SK-N-SH (cell line): Measurements from ENCODE around the gene BRCA2. TPM values are rescaled to one million over a fixed set of nuclear protein-coding genes. Genes with fewer than 3 reads are reported as not detected.

Source experiments
- CTCF ChIA-PET: fragments of 300-600, 350-600 bp; formaldehyde crosslinking; extraction: SDS; loops from one replicate; lab custom pipeline; 2021; lab: Yijun Ruan, JAX
- POLR2A ChIA-PET: fragments of 350-600 bp; sonication (Branson Sonifier 250); formaldehyde crosslinking; extraction: SDS; loops from one replicate; lab custom pipeline; 2020; ENCODE audit warnings: antibody characterized with exemption, inconsistent platforms; lab: Yijun Ruan, JAX
- DNase-seq: peaks from one replicate; pipeline ENCODE4 v3.0.0; 2012
- H2AFZ ChIP-seq: fragments of 200-600 bp; sonication (generic); 2 replicates; pipeline ENCODE4 v1.8.1; 2016; ENCODE audit warnings: antibody characterized with exemption, mild to moderate bottlenecking, low read depth
- H3F3A ChIP-seq: fragments of 200-600 bp; sonication (generic); replicated peaks from 2 replicates; pipeline ENCODE3; 2016; ENCODE audit warnings: antibody characterized with exemption, mild to moderate bottlenecking; ENCODE audit not compliant: insufficient read depth
- H3K27ac ChIP-seq, 2 experiments: fragments of 200-500 bp in 1 of 2; fragments of 200-600 bp in 1 of 2; sonication (Bioruptor generic) in 1 of 2; sonication (generic), shearing (Covaris generic) in 1 of 2; 2 replicates each; pipeline versions ENCODE4 v1.5.1 to v1.6.1; 2014 to 2016; ENCODE audit warnings: low read depth in 2 of 2, inconsistent platforms in 1 of 2, low read length in 1 of 2, mild to moderate bottlenecking in 1 of 2, mixed read lengths in 1 of 2
- H3K27me3 ChIP-seq: fragments of 200-600 bp; sonication (generic), shearing (Covaris generic); 2 replicates; pipeline ENCODE4 v1.6.1; 2016; ENCODE audit warnings: mixed run types; ENCODE audit not compliant: insufficient read depth
- H3K36me3 ChIP-seq, 2 experiments: fragments of 200-500 bp in 1 of 2; fragments of 200-600 bp in 1 of 2; sonication (Bioruptor generic) in 1 of 2; sonication (generic) in 1 of 2; replicated peaks in 1 of 2; 2 replicates each; pipeline versions ENCODE3 to v1.5.1; 2014 to 2016; ENCODE audit warnings: low read length in 1 of 2, mild to moderate bottlenecking in 1 of 2; ENCODE audit not compliant: insufficient read depth in 2 of 2, control insufficient read depth in 1 of 2
- H3K4me1 ChIP-seq, 2 experiments: fragments of 200-500 bp in 1 of 2; fragments of 200-600 bp in 1 of 2; sonication (Bioruptor generic) in 1 of 2; sonication (generic), shearing (Covaris generic) in 1 of 2; 2 replicates each; pipeline versions ENCODE4 v1.5.1 to v1.6.1; 2014 to 2016; ENCODE audit warnings: low read depth in 1 of 2, low read length in 1 of 2, mixed run types in 1 of 2; ENCODE audit not compliant: insufficient read depth in 2 of 2, control insufficient read depth in 1 of 2
- H3K4me2 ChIP-seq: fragments of 200-600 bp; sonication (generic), shearing (Covaris generic); 2 replicates; pipeline ENCODE4 v1.6.1; 2017; ENCODE audit warnings: mixed run types
- H3K4me3 ChIP-seq, 2 experiments: fragments of 200-500 bp in 1 of 2; fragments of 200-600 bp in 1 of 2; sonication (Bioruptor generic) in 1 of 2; sonication (generic), shearing (Covaris generic) in 1 of 2; 2 replicates each; pipeline versions ENCODE4 v1.5.1 to v1.8.1; 2014 to 2016; ENCODE audit warnings: low read depth in 2 of 2, inconsistent platforms in 1 of 2, low read length in 1 of 2, mild to moderate bottlenecking in 1 of 2, mixed read lengths in 1 of 2, moderate library complexity in 1 of 2
- H3K79me2 ChIP-seq: fragments of 200-600 bp; sonication (generic); 2 replicates; pipeline ENCODE4 v1.8.1; 2017; ENCODE audit warnings: mild to moderate bottlenecking; ENCODE audit not compliant: insufficient read depth
- H3K9ac ChIP-seq: fragments of 200-600 bp; sonication (generic); 2 replicates; pipeline ENCODE4 v1.6.1; 2017; ENCODE audit warnings: mixed run types
- H3K9me2 ChIP-seq: fragments of 200-600 bp; sonication (generic); 2 replicates; pipeline ENCODE4 v1.6.1; 2017; ENCODE audit warnings: mixed run types
- H3K9me3 ChIP-seq: fragments of 200-600 bp; sonication (generic); 2 replicates; pipeline ENCODE4 v1.6.1; 2017; ENCODE audit warnings: mixed run types, mild to moderate bottlenecking, moderate library complexity
- H4K20me1 ChIP-seq: fragments of 200-600 bp; sonication (generic); 2 replicates; pipeline ENCODE4 v1.6.1; 2017; ENCODE audit warnings: mild to moderate bottlenecking, mixed run types; ENCODE audit not compliant: insufficient read depth
- ELF1 ChIP-seq: IDR thresholded peaks from 2 replicates; pipeline ENCODE4 v1.4.0; 2012
- EP300 ChIP-seq, 2 experiments: IDR thresholded peaks; 2 replicates each; pipeline versions ENCODE4 v1.4.0 to v1.6.1; 2012; ENCODE audit warnings: borderline replicate concordance in 1 of 2, low read depth in 1 of 2, low read length in 1 of 2
- GATA2 ChIP-seq: sonication (generic); formaldehyde crosslinking; IDR thresholded peaks from 2 replicates; pipeline ENCODE4 v1.5.0; 2020; ENCODE audit warnings: mild to moderate bottlenecking, missing genetic modification reagents
- JUND ChIP-seq: IDR thresholded peaks from 2 replicates; pipeline ENCODE4 v1.4.0; 2012
- MXI1 ChIP-seq: IDR thresholded peaks from 2 replicates; pipeline ENCODE4 v1.6.1; 2012; ENCODE audit warnings: mild to moderate bottlenecking, low read depth, low read length, improper control_type of control experiment
- NFIC ChIP-seq: IDR thresholded peaks from 2 replicates; pipeline ENCODE4 v1.4.0; 2012; ENCODE audit warnings: borderline replicate concordance
- SIN3A ChIP-seq: IDR thresholded peaks from 2 replicates; pipeline ENCODE4 v1.6.1; 2012; ENCODE audit warnings: low read depth, mild to moderate bottlenecking, low read length, moderate library complexity, borderline replicate concordance
- SMC3 ChIP-seq: IDR thresholded peaks from 2 replicates; pipeline ENCODE4 v1.6.1; 2012; ENCODE audit warnings: low read depth, low read length, improper control_type of control experiment
- TAF1 ChIP-seq: IDR thresholded peaks from 2 replicates; pipeline ENCODE4 v1.6.1; 2012; ENCODE audit warnings: low read depth, mild to moderate bottlenecking, low read length, moderate library complexity, borderline replicate concordance
- TCF12 ChIP-seq: IDR thresholded peaks from 2 replicates; pipeline ENCODE4 v1.4.0; 2012
- WGBS: methylation state at CpG from one replicate; pipeline ENCODE4 v1.1.6; 2017; ENCODE audit warnings: low lambda C conversion rate; 5-methylcytosine and 5-hydroxymethylcytosine counted together
- polyA plus RNA-seq, 3 experiments: library from polyadenylated mRNA; depleted of rRNA; stranded (reverse); fragments of >200 nt; gene quantifications; 2 replicates each; pipeline ENCODE4 v1.2.3, GENCODE V29; 2012
- TF ChIP-seq, protein P1 (sequence below): IDR thresholded peaks from 2 replicates; pipeline ENCODE4; 2012
- TF ChIP-seq, protein P2 (sequence below): IDR thresholded peaks from 2 replicates; pipeline ENCODE4 v1.4.0; 2012; ENCODE audit warnings: low read depth, borderline replicate concordance

The BRCA2 gene
- polyA plus RNA-seq, 1 of the 3 experiments (the other 2 are of a cell fraction) = 1.6 TPM

DNA sequence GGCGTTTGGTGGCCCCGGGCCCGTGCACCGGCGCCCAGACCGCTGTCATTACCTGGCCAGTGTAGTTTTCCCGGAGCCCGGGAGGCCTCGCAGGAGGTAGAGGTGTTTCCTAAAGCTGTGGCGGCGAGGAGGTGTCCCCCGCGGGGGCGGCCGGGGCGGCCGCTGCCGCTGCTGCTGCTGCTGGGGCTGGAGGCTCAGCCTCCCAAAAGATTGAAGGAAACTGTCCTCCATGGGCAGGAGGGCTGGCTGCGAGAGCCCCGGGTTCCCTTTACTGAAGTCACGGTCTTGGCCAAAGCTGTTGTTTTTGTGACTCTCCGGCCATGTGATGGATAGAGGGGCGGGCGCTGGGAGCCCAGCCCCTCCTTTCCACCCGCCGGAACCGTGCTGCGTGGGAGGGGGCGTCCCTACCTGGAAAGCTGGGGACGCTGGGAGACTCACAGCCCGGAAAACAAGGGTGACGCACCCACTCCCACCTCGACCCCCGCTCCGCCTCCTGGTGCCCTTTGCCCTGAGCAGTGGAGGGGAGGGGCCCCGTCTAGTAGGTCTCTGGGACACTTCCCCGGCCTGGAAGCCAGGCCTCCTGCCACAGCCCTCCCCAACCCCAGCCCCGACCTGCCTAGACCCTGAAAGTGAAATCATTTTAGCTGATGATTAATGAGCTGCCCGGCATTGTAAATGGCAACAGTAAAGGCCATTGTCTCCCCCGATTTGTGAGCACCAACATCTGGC, 112.7 kb downstream of the BRCA2 start, which contains the start of gene N4BP2L1:
N4BP2L1 (minus strand) TSS at position 279 of the 729 bp plus-strand sequence; CDS start at position 231, 48 bp downstream.
- CTCF ChIA-PET = interaction anchor here (0.7 to 1.5 kb wide), 7 partner anchors 13 to 223 kb away, joined by 3 to 5 read pairs (median 3); no protein-coding TSS in a partner anchor

DNA sequence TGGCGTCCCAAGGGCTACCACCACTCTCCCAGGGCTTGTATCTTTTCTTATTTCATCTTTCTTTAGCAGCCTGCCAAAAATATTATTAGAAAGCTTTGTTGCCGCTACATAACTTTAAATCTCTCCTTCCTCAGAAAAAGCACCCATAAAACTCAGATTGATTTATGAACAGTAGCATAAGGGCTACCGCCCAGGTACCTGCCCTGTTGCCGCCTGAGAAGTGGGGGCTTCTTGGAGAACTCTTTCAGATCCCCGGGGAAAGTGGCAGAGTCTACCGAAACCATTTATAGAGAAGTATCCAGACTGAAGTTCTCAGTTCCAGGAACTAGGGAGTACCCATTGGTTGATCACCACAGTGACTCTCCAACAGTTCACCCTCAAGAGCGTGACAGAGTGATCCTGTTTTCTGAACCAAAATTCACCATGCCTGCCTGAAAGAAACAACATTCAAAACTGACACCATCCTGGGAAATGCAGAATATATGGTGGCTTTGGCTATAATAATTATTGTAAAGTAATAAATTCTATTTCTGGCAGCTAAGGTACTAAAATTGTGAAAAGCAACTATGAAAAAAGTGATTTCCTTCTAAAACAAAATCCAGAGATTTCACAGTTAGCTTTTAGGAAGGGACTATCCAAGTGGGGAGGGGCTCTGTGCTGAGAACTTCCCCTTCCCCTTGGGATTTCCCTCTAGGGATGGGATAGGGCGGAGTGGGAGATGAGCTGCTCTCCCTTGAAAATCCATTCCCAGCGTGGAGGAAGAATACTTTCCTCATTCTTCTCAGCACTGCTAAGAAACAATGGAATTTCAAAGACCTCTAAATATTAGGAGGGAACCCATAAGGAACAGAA, 113.5 kb downstream of the BRCA2 start:
- Histone ChIP-seq H3K4me3 (peak overlapping the region; percentile 71 to 83), H3K9me3 (no peaks in the 10 kb centered on the region), H3F3A (no peaks in the 10 kb centered on the region), H3K36me3 (peaks cover 0 to 3% of the 10 kb centered on the region in 2 experiments), H3K27me3 (no peaks in the 10 kb centered on the region), H3K9ac (no peak overlapping the region), H3K9me2 (no peaks in the 10 kb centered on the region), H4K20me1 (no peaks in the 10 kb centered on the region), H2AFZ (peak overlapping the region; percentile 93; the same call in 1 of the 2 replicates), H3K27ac (peak overlapping the region in 1 of 2 experiments; percentile 36; a peak in 1 of 4 replicates)
- POLR2A ChIA-PET = no interaction called here
- CTCF ChIA-PET = interaction anchor here (0.5 to 1.5 kb wide), 9 partner anchors 10 to 519 kb away, joined by 3 to 5 read pairs (median 3); partner anchors contain the start of genes BRCA2 and ZAR1L
- no peak for DNase-seq
- WGBS = 90% methylated on average over 9 of the region's 9 CpGs
- no peak for TF ChIP-seq ELF1
- TF ChIP-seq NFIC = no peak
- no peak for TF ChIP-seq TCF12
- TF ChIP-seq, protein P1, sequence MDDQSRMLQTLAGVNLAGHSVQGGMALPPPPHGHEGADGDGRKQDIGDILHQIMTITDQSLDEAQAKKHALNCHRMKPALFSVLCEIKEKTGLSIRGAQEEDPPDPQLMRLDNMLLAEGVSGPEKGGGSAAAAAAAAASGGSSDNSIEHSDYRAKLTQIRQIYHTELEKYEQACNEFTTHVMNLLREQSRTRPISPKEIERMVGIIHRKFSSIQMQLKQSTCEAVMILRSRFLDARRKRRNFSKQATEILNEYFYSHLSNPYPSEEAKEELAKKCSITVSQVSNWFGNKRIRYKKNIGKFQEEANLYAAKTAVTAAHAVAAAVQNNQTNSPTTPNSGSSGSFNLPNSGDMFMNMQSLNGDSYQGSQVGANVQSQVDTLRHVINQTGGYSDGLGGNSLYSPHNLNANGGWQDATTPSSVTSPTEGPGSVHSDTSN = no peak
- no peak for TF ChIP-seq SMC3
- no peak for TF ChIP-seq SIN3A
- no peak for TF ChIP-seq GATA2 (CRISPR knock-in tag)
- no peak for TF ChIP-seq JUND
- no peak for TF ChIP-seq EP300 (IDR thresholded peaks at IDR 0.05; ENCODE audit: borderline replicate concordance in 1 of 2, low read depth in 1 of 2, low read length in 1 of 2)
- no peak for TF ChIP-seq TAF1
- TF ChIP-seq, all 33 proteins: peak for 0
- Histone ChIP-seq H3K4me2 (peak overlapping the region; percentile 89), H3K79me2 (no peaks in the 10 kb centered on the region), H3K4me1 (peaks cover 0 to 14% of the 10 kb centered on the region in 2 experiments; a peak in 2 of 4 replicates)

More for the DNA sequence above, 112.7 kb downstream of the BRCA2 start, which contains the start of gene N4BP2L1:
- H3K4me2 ChIP-seq = peak within 1 kb of the TSS; percentile 89
- TF ChIP-seq, protein P1 = no peak
- peak; percentile 67; the same call in 1 of the 2 replicates for TF ChIP-seq MXI1
- TF ChIP-seq, protein P2, sequence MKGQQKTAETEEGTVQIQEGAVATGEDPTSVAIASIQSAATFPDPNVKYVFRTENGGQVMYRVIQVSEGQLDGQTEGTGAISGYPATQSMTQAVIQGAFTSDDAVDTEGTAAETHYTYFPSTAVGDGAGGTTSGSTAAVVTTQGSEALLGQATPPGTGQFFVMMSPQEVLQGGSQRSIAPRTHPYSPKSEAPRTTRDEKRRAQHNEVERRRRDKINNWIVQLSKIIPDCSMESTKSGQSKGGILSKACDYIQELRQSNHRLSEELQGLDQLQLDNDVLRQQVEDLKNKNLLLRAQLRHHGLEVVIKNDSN = peak; percentile 71
- TF ChIP-seq, all 33 proteins: peak for 2
- no peaks in the 10 kb centered on the region for H4K20me1 ChIP-seq
- H3K36me3 ChIP-seq = peaks cover 0 to 3% of the 10 kb centered on the region in 2 experiments
- peak within 1 kb of the TSS; percentile 48; the same call in 1 of the 2 replicates for H3K9ac ChIP-seq
- no peaks in the 10 kb centered on the region for H3K9me2 ChIP-seq
- H2AFZ ChIP-seq = peak within 1 kb of the TSS; percentile 93
- 2% methylated on average over 9 of the region's 40 CpGs for WGBS
- POLR2A ChIA-PET = no interaction called here
- peak within 1 kb of the TSS; percentile 71 to 83 for H3K4me3 ChIP-seq
- no peaks in the 10 kb centered on the region for H3K9me3 ChIP-seq
- H3K27me3 ChIP-seq = no peaks in the 10 kb centered on the region
- DNase-seq = peak; percentile 87
- no peaks in the 10 kb centered on the region for H3K79me2 ChIP-seq
- peaks cover 0 to 14% of the 10 kb centered on the region in 2 experiments; a peak in 2 of 4 replicates for H3K4me1 ChIP-seq
- H3K27ac ChIP-seq = peak within 1 kb of the TSS in 1 of 2 experiments; percentile 36; a peak in 1 of 4 replicates
- no peaks in the 10 kb centered on the region for H3F3A ChIP-seq
